ENCODE data around the gene CSNK1G2. TPM values are rescaled to one million over a fixed set of nuclear protein-coding genes. Genes with fewer than 3 reads are reported as not detected.

Gene CSNK1G2
- total and polyA plus RNA-seq, 2 of the 13 experiments (the other 11 are each of a cell fraction or from before 2014, with no cell fraction given), result 53.8 to 72.5 TPM

DNA sequence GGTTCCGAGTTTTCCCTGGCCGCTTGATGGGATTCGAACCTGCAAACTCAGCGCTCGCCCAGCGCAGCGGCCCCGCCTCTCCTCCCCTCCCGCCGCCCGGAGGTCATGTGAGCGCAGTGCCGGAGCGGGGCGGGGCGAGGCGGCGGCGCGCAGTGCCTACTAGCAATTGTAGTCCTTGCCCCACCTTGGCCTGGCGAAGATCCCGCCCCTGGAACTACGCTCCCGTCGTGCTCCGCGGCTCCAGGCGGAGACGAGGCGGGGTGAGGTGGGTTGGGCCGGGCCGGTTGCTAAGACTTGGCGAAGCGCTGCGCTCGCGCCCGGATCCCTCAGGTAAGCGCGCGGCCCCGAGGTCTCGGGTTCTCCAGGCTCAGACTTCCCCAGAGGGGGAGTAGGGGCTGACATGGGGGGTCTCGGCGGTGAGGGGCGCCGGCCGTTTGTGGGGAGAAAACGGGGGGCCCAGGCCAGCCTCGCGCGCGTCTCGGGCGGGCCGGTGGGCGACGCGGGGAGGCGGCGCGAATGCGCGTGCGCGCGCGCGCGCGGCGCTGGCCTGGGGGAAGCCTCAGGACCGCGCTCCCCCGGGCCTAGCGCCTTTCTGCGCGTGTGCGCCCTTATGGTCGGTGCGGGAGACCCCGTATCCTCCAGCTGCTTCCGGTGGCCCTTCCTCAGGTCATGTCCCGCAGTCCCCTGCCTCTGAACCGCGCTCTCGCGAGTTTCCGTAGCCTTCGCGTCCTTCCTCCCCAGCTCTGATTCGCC lies 35.7 kb upstream of the CSNK1G2 start, which contains the start of the genes ADAT3 and SCAMP4 (continued):
- TF ChIP-seq, protein P1, sequence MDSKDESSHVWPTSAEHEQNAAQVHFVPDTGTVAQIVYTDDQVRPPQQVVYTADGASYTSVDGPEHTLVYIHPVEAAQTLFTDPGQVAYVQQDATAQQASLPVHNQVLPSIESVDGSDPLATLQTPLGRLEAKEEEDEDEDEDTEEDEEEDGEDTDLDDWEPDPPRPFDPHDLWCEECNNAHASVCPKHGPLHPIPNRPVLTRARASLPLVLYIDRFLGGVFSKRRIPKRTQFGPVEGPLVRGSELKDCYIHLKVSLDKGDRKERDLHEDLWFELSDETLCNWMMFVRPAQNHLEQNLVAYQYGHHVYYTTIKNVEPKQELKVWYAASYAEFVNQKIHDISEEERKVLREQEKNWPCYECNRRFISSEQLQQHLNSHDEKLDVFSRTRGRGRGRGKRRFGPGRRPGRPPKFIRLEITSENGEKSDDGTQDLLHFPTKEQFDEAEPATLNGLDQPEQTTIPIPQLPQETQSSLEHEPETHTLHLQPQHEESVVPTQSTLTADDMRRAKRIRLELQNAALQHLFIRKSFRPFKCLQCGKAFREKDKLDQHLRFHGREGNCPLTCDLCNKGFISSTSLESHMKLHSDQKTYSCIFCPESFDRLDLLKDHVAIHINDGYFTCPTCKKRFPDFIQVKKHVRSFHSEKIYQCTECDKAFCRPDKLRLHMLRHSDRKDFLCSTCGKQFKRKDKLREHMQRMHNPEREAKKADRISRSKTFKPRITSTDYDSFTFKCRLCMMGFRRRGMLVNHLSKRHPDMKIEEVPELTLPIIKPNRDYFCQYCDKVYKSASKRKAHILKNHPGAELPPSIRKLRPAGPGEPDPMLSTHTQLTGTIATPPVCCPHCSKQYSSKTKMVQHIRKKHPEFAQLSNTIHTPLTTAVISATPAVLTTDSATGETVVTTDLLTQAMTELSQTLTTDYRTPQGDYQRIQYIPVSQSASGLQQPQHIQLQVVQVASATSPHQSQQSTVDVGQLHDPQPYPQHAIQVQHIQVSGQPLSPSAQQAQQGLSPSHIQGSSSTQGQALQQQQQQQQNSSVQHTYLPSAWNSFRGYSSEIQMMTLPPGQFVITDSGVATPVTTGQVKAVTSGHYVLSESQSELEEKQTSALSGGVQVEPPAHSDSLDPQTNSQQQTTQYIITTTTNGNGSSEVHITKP (CRISPR knock-in tag; IDR thresholded peaks at IDR 0.05; ENCODE audit: low read depth), result no peak
- TF ChIP-seq ZFP1 (CRISPR knock-in tag; IDR thresholded peaks at IDR 0.05), result no peak
- TF ChIP-seq, protein P2, sequence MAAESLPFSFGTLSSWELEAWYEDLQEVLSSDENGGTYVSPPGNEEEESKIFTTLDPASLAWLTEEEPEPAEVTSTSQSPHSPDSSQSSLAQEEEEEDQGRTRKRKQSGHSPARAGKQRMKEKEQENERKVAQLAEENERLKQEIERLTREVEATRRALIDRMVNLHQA (CRISPR knock-in tag; IDR thresholded peaks at IDR 0.05), result no peak
- peak; percentile 59 for TF ChIP-seq RARA (CRISPR knock-in tag; IDR thresholded peaks at IDR 0.05)
- no peak for TF ChIP-seq KLF9 (CRISPR knock-in tag; IDR thresholded peaks at IDR 0.05; ENCODE audit: low read depth)
- TF ChIP-seq, protein P3, sequence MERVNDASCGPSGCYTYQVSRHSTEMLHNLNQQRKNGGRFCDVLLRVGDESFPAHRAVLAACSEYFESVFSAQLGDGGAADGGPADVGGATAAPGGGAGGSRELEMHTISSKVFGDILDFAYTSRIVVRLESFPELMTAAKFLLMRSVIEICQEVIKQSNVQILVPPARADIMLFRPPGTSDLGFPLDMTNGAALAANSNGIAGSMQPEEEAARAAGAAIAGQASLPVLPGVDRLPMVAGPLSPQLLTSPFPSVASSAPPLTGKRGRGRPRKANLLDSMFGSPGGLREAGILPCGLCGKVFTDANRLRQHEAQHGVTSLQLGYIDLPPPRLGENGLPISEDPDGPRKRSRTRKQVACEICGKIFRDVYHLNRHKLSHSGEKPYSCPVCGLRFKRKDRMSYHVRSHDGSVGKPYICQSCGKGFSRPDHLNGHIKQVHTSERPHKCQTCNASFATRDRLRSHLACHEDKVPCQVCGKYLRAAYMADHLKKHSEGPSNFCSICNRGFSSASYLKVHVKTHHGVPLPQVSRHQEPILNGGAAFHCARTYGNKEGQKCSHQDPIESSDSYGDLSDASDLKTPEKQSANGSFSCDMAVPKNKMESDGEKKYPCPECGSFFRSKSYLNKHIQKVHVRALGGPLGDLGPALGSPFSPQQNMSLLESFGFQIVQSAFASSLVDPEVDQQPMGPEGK (CRISPR knock-in tag; IDR thresholded peaks at IDR 0.05), result peak; percentile 72
- peak; percentile 54; the same call in 1 of the 2 replicates for TF ChIP-seq HDAC1 (CRISPR knock-in tag; IDR thresholded peaks at IDR 0.05)
- no peak for TF ChIP-seq KLF15 (CRISPR knock-in tag; IDR thresholded peaks at IDR 0.05; ENCODE audit: borderline replicate concordance)
- TF ChIP-seq FIP1L1 (IDR thresholded peaks at IDR 0.05; ENCODE audit: borderline replicate concordance, insufficient read depth, low read depth, low read length), result no peak; the same call in 1 of the 2 replicates
- TF ChIP-seq TOPORS (CRISPR knock-in tag; IDR thresholded peaks at IDR 0.05), result no peak
- TF ChIP-seq, protein P4, sequence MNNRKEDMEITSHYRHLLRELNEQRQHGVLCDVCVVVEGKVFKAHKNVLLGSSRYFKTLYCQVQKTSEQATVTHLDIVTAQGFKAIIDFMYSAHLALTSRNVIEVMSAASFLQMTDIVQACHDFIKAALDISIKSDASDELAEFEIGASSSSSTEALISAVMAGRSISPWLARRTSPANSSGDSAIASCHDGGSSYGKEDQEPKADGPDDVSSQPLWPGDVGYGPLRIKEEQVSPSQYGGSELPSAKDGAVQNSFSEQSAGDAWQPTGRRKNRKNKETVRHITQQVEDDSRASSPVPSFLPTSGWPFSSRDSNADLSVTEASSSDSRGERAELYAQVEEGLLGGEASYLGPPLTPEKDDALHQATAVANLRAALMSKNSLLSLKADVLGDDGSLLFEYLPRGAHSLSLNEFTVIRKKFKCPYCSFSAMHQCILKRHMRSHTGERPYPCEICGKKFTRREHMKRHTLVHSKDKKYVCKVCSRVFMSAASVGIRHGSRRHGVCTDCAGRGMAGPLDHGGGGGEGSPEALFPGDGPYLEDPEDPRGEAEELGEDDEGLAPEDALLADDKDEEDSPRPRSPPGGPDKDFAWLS (CRISPR knock-in tag; IDR thresholded peaks at IDR 0.05; ENCODE audit: borderline replicate concordance), result 0 out of 2 replicates have a peak, but pooled peaks have one; percentile 42
- TF ChIP-seq RNF2 (conservative IDR thresholded peaks at IDR 0.05; ENCODE audit: low read depth), result peak; percentile 29; the same call in 1 of the 2 replicates
- no peak for TF ChIP-seq SRSF4 (IDR thresholded peaks at IDR 0.05; ENCODE audit: low read depth, low read length, poor library complexity, severe bottlenecking)
- TF ChIP-seq ZNF749 (CRISPR knock-in tag; IDR thresholded peaks at IDR 0.05; ENCODE audit: borderline replicate concordance), result no peak
- 0 out of 2 replicates have a peak, but pooled peaks have one; percentile 41 for TF ChIP-seq ZNF451 (CRISPR knock-in tag; IDR thresholded peaks at IDR 0.05)
- TF ChIP-seq GTF3A (CRISPR knock-in tag; conservative IDR thresholded peaks at IDR 0.05), result 0 out of 2 replicates have a peak, but pooled peaks have one; percentile 63
- TF ChIP-seq ZSCAN21 (CRISPR knock-in tag; IDR thresholded peaks at IDR 0.05; ENCODE audit: borderline replicate concordance), result no peak
